GM18909 (cell line): ENCODE data around the gene PC.
"Not testable (repeated sequence)": the region's sequence is repeated elsewhere in the genome, so short reads cannot be mapped to it uniquely, and the experiment has no call there.

Experiments used
- ATAC-seq: cut with Tn5 transposase; IDR thresholded peaks from one replicate; pipeline ENCODE4 v1.9.1; 2021; ENCODE audit warnings: mild to moderate bottlenecking; ENCODE audit not compliant: unreplicated experiment, poor library complexity

PC gene

GRCh38 chr11:66979336-66979980, 21.3 kb upstream of the PC start:
- ATAC-seq, result no peak

GRCh38 chr11:66978717-66979116, 20.5 kb upstream of the PC start:
- ATAC-seq, result no peak

- no peak for ATAC-seq
These were observed 20.0 kb upstream of the PC start for GRCh38 chr11:66978229-66978628.

- no peak for ATAC-seq
These were observed 18.7 kb upstream of the PC start for GRCh38 chr11:66976925-66977324.

- no peak for ATAC-seq
These were observed 17.9 kb upstream of the PC start for GRCh38 chr11:66976028-66976467.

- ATAC-seq, result no peak
These were observed 17.3 kb upstream of the PC start for GRCh38 chr11:66975405-66976027.

- ATAC-seq, result no peak
These were observed 16.7 kb upstream of the PC start, which contains the start of gene C11orf86 for GRCh38 chr11:66974724-66975404. C11orf86 (plus strand) TSS chr11:66975304; CDS start chr11:66975363, 59 bp downstream.

GRCh38 chr11:66973956-66974580, 15.9 kb upstream of the PC start:
- no peak for ATAC-seq

GRCh38 chr11:66971488-66971887, 13.3 kb upstream of the PC start:
- ATAC-seq, result no peak

GRCh38 chr11:66970807-66971442, 12.7 kb upstream of the PC start:
- ATAC-seq, result no peak

- ATAC-seq, result no peak
These were observed 12.2 kb upstream of the PC start for GRCh38 chr11:66970371-66970806.

- no peak for ATAC-seq
These were observed 11.5 kb upstream of the PC start for GRCh38 chr11:66969584-66970225.

GRCh38 chr11:66967670-66968425, 9.7 kb upstream of the PC start:
- ATAC-seq, result no peak

- ATAC-seq, result no peak
These were observed 8.2 kb upstream of the PC start for GRCh38 chr11:66966351-66966750.

- no peak for ATAC-seq
These were observed 6.3 kb upstream of the PC start for GRCh38 chr11:66964495-66964894.

- no peak for ATAC-seq
These were observed 4.6 kb upstream of the PC start for GRCh38 chr11:66962801-66963200.

- no peak for ATAC-seq
These were observed 4.1 kb upstream of the PC start for GRCh38 chr11:66962247-66962646.

GRCh38 chr11:66961691-66962213, 3.6 kb upstream of the PC start:
- not testable (repeated sequence) for ATAC-seq

- ATAC-seq, result no peak
These were observed 732 bp upstream of the PC start for GRCh38 chr11:66958956-66959274.

- ATAC-seq, result peak; percentile 6
These were observed 282 bp downstream of the PC start for GRCh38 chr11:66957971-66958231.
